GM21515 (cell line): ENCODE measurements around the gene SFXN1.

ENCODE experiments used
- ATAC-seq: cut with Tn5 transposase; IDR thresholded peaks from one replicate; pipeline ENCODE4 v1.9.1; 2021; ENCODE audit not compliant: unreplicated experiment

Gene SFXN1

DNA sequence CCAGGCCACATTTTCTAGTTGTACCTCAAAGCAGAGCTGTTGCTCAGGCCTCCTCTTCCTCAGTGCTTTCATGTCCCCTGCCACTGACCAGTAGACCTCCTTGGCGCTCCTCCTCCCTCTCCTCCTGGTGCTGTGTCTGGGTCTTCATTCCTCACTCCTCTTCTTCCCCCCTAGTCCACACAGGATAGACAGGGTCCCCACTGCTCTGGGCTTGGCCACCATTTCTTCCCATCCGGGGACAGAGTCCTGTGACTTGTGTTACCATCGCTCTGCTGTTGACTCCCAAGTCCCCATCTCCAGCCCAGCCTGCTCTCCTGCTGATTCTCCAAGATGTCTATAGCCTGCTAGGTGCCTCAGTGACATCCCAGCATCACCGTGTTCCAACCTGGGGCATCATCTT is 91.3 kb downstream of the SFXN1 start:
- ATAC-seq = no peak

DNA sequence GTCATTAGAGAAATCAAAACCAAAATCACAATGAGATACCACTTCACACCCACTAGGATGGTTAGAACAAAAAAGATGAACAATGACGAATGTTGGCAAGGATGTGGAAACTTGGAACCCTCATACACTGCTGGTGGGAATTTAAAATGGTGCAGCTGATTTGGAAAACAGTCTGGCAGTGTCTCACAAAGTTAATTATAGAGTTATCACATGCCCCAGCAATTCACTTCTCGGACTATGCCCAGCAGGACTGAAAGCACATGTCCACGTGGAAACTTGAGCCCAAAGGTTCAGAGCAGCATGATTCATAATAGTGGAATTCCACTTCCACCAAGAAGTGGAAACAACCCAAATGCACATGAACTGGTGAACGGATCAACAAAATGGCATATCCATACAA is 94.5 kb downstream of the SFXN1 start:
- ATAC-seq = no peak

DNA sequence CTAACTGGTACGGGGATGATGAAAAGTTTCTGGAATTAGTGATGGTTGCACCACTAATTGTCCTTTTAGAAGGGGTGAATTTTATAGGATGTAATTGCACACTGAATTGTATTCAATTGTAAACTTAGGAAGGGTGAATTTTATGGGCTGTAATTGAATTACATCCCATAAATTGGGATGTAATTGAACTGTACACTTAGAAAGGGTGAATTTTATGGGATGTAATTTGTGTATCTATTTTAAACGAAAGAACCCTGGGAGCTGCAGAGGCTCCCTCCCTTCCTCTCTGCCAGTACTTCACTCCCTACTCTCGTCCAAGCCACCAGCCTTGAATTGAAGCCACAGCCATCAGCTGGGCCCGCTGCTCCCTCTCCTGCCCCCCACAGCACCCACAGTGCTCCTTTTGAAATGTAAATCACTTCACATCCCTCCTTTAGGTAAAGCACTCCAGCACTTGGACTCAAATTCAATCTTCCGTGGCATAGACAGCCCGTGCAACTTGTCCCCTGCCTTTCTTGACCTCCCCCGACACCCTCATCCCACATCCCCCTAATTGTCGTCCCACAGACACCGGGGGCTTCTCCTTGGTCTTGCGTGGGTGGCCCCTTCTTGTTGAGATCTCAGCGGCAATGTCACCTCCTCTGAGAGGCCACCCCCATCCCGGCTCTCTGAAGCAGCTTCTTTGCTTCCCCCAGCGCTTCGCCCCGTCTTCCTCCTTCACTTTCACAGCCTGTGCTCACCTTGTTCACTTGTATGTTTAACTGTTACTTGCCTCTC is 95.3 kb downstream of the SFXN1 start:
- ATAC-seq = no peak

DNA sequence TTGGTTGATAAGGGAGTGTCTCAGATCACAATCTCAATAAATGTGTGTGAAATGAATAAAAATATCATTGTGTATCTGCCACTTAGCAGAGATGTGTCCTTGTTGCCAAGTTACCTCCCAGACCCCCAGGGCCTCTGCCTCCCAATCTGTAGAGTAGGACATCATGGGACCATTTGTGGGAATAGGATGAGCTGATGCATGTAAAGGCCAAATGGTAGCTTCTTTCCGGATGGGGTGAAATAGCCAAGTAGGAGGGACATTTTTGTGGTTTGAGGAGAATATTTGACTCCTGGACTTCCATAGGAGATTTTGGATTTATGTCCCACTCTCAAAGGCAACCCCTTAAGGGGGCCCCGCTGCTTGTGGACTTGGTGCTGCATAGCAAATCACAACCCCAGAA is 96.9 kb downstream of the SFXN1 start:
- no peak for ATAC-seq

DNA sequence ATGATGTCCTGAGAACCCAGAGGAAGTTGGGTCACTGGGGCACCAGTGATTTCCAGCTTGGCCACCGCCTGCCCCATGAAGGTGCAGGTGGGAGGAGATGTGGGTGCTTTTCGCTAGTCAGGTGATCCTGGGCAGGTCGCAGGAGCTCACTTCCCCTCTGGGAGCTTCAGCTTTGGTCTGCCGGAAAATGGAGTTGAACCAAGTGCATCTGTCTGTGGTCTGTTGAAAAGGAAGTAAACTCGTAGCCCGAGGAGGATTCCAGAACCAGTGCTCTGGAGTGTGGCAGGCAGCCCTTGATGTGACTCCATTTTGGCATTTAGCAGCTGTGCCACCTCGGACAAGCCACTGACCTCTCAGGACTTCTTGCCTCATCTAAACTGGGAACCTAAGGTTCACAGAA is 97.7 kb downstream of the SFXN1 start:
- no peak for ATAC-seq

DNA sequence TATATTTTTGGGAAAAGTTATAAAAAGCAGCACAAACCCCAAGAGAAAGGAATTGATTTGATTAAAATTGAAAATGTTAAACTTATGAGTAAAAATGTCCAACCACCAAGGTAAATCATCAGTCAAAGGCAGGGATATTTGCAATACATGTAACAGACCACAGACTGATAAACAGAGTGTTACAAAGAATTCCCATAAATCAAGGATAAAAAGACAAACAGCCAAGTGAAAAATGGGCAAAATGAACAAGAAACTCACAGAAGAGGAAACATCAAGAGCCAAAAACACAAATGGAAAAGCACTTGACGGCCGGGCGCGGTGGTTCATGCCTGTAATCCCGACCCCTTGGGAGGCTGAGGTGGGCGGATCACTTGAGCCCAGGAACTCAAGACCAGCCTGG is 98.2 kb downstream of the SFXN1 start:
- no peak for ATAC-seq
